Parathyroid adenoma (tissue), 2 donors: ENCODE measurements around the gene TBC1D17.

ENCODE experiments used
- H2AFZ ChIP-seq: fragments of 300-600 bp; sonication (generic); one replicate; pipeline ENCODE4 v1.7.0; 2017; ENCODE audit warnings: antibody characterized with exemption, mild to moderate bottlenecking
- H3K27ac ChIP-seq: fragments of 300-600 bp; sonication (generic); one replicate; pipeline ENCODE4 v1.7.0; 2017
- H3K27me3 ChIP-seq: fragments of 300-600 bp; sonication (generic); one replicate; pipeline ENCODE4 v1.7.0; 2017; ENCODE audit warnings: low read length; ENCODE audit not compliant: control insufficient read depth, insufficient read depth
- H3K36me3 ChIP-seq: fragments of 300-600 bp; sonication (generic); one replicate; pipeline ENCODE4 v1.7.0; 2017; ENCODE audit warnings: low read length; ENCODE audit not compliant: control insufficient read depth, insufficient read depth
- H3K4me1 ChIP-seq: fragments of 300-600 bp; sonication (generic); one replicate; pipeline ENCODE4 v1.7.0; 2017; ENCODE audit warnings: control low read depth
- H3K4me2 ChIP-seq: fragments of 300-600 bp; sonication (generic); one replicate; pipeline ENCODE4 v1.7.0; 2017; ENCODE audit warnings: low read length
- H3K4me3 ChIP-seq: fragments of 300-600 bp; sonication (generic); one replicate; pipeline ENCODE4 v1.7.0; 2017; ENCODE audit warnings: low read depth, low read length
- H3K79me2 ChIP-seq: fragments of 300-600 bp; sonication (generic); one replicate; pipeline ENCODE4 v1.7.0; 2017; ENCODE audit warnings: control low read depth
- H3K9ac ChIP-seq: fragments of 300-600 bp; sonication (generic); one replicate; pipeline ENCODE4 v1.7.0; 2017; ENCODE audit warnings: mild to moderate bottlenecking
- H3K9me3 ChIP-seq: fragments of 300-600 bp; sonication (generic); one replicate; pipeline ENCODE4 v1.7.0; 2017; ENCODE audit warnings: low read length; ENCODE audit not compliant: control insufficient read depth
- TF ChIP-seq, protein P1 (sequence below): fragments of 300-600 bp; sonication (generic); IDR thresholded peaks from one replicate; pipeline ENCODE4 v1.7.0; 2017; ENCODE audit warnings: antibody characterized with exemption, mild to moderate bottlenecking
- donor health status: primary hyperparathyroidism.

TBC1D17 gene

DNA sequence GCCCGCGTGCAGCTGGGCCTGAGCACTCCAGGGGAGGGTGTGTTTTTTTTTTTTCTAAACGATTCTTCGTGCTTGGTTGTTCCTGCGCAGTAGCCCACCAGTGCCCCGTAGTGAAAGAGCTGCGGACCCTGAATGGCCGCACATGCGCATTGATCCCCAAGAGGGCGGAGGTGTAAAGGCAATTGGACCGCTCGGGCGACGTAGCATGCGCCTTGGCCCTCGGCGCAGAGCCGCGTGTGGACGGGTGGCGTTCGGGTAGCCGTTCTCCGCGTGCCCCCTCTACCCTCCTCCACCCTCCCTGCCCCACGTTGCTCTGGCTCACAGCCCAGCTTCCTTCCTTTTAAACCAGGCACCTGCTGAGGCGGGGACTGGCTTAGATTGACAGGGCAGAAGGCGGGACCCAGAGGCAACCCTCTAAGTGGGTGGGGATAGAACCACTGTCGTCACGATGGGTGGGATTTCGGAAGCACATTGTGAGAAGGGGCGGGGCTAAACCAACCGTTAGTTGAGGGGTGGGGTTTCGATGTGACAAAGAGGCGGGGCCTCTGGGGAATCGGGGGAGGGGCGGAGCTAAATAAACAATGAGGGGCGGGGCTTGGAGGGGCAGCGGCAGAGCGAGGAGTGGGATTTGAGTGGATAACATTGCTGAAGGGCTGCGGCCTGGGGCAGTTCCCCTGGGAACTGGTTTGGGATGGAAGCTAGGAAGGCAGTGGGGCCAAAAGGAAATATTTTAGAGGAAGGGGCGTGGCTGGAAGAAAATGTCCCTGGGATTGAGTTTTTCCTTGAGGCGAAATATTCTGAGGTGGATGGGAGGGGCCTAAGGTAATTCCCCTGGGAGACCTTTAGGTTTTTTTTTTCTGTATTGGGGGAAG, 52.3 kb downstream of the TBC1D17 start:
- TF ChIP-seq, protein P1, sequence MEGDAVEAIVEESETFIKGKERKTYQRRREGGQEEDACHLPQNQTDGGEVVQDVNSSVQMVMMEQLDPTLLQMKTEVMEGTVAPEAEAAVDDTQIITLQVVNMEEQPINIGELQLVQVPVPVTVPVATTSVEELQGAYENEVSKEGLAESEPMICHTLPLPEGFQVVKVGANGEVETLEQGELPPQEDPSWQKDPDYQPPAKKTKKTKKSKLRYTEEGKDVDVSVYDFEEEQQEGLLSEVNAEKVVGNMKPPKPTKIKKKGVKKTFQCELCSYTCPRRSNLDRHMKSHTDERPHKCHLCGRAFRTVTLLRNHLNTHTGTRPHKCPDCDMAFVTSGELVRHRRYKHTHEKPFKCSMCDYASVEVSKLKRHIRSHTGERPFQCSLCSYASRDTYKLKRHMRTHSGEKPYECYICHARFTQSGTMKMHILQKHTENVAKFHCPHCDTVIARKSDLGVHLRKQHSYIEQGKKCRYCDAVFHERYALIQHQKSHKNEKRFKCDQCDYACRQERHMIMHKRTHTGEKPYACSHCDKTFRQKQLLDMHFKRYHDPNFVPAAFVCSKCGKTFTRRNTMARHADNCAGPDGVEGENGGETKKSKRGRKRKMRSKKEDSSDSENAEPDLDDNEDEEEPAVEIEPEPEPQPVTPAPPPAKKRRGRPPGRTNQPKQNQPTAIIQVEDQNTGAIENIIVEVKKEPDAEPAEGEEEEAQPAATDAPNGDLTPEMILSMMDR = peak; percentile 18
- H3K27ac ChIP-seq = peak overlapping the region; percentile 87
- peak overlapping the region; percentile 48 for H3K9ac ChIP-seq
- no peaks in the 10 kb centered on the region for H3K9me3 ChIP-seq
- no peaks in the 10 kb centered on the region for H3K36me3 ChIP-seq
- no peaks in the 10 kb centered on the region for H3K4me1 ChIP-seq
- peak overlapping the region; percentile 80 for H2AFZ ChIP-seq
- H3K27me3 ChIP-seq = no peaks in the 10 kb centered on the region
- H3K4me3 ChIP-seq = peak overlapping the region; percentile 97
- H3K79me2 ChIP-seq = peaks cover 26% of the 10 kb centered on the region
- H3K4me2 ChIP-seq = peak overlapping the region; percentile 98

DNA sequence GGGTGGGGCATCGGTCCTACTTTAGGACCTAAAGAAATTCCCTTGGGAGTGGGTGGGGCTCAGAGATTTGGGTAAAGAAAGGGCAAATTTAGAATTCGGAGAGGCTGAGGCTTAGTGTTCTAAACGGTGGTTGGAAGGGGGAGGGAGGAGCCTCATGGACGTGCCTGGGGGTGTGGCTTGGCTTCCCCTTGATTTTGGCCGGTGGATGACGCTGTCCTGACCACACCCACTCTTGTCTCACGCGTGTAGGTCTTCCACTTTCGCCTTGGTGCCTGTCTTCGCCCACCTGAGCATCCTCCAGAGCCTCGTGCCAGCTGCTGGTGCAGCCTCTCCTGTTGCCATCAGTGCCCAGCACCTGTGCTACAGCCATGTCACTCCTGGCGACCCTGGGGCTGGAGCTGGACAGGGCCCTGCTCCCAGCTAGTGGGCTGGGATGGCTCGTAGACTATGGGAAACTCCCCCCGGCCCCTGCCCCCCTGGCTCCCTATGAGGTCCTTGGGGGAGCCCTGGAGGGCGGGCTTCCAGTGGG, 53.0 kb downstream of the TBC1D17 start:
- Histone ChIP-seq H3K79me2 (peaks cover 20% of the 10 kb centered on the region), H3K27me3 (no peaks in the 10 kb centered on the region), H3K9me3 (no peaks in the 10 kb centered on the region), H3K27ac (no peak overlapping the region), H3K4me2 (peak overlapping the region; percentile 98), H3K9ac (no peak overlapping the region), H3K4me1 (no peaks in the 10 kb centered on the region), H3K36me3 (no peaks in the 10 kb centered on the region), H2AFZ (peak overlapping the region; percentile 80), H3K4me3 (no peak overlapping the region)
- TF ChIP-seq, protein P1 = no peak

DNA sequence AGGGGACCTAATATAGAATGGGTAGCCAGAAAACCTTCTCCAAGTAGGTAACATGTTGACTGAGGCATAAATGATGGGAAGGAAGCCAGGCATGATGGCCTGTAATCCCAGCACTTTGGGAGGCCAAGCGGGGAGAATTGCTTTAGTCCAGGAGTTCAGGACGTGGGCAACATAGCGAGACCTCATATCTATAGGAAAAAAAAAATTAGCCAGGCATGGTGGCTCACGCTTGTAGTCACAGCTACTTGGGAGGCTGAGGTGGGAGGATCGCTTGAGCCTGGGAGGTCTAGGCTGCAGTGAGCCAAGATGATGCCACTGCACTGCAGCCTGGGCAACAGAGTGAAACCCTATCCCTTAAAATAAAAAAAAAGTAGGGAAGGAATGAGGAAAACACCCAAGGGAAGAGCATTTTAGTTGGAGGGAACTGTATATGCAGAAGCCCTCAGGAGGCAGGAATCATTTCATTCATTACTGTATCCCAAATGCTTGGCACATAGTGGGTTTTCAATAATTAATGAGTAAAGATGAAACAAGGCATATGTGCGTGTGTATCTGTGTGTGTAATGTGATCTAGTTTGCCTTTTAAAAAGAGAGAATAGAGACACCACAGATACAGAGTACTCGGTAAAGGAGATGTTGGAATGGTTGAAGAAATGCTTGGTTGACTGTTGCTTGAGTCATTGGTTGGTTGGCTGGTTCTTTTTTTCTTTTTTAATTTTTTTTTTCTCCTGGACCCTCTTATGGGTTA, 54.0 kb downstream of the TBC1D17 start:
- Histone ChIP-seq H3K4me1 (no peaks in the 10 kb centered on the region), H3K79me2 (peaks cover 19% of the 10 kb centered on the region), H3K9me3 (no peaks in the 10 kb centered on the region), H2AFZ (no peak overlapping the region), H3K4me3 (no peak overlapping the region), H3K27ac (no peak overlapping the region), H3K36me3 (no peaks in the 10 kb centered on the region), H3K9ac (no peak overlapping the region), H3K4me2 (no peak overlapping the region), H3K27me3 (no peaks in the 10 kb centered on the region)
- TF ChIP-seq, protein P1 = no peak

DNA sequence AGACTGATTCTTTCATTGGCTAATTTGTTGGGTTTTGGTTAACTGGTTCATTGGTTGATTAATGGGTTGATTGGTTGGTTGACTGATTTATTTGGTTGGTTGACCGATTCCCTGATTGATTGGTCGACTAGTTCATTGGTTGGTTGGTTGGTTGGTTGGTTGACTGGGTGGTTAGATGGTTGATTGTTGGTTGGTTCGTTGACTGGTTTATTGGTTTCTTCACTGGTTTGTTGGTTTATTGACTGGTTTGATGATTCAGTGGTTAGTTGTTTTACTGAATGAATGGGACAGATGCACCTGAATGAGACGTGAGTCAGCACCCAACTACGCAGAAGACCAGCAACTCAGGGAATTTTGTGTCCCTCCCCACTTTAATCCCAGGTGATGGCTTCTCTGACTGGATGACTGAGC, 54.5 kb downstream of the TBC1D17 start:
- H3K4me3 ChIP-seq = no peak overlapping the region
- TF ChIP-seq, protein P1 = no peak

More for the DNA sequence above, 54.5 kb downstream of the TBC1D17 start:
- no peak overlapping the region for H3K9ac ChIP-seq
- no peak overlapping the region for H2AFZ ChIP-seq
- no peak overlapping the region for H3K27ac ChIP-seq
- no peaks in the 10 kb centered on the region for H3K4me1 ChIP-seq
- no peaks in the 10 kb centered on the region for H3K36me3 ChIP-seq
- H3K4me2 ChIP-seq = no peak overlapping the region
- no peaks in the 10 kb centered on the region for H3K27me3 ChIP-seq
- no peaks in the 10 kb centered on the region for H3K9me3 ChIP-seq
- peaks cover 13% of the 10 kb centered on the region for H3K79me2 ChIP-seq
